D721Med (cell line): ENCODE results near the gene TXNDC12.
"Not testable (repeated sequence)": the region's sequence is repeated elsewhere in the genome, so short reads cannot be mapped to it uniquely, and the experiment has no call there.

Experiments
- DNase-seq: peaks from one replicate; pipeline ENCODE4 v3.0.0; 2011; ENCODE audit warnings: low spot score; ENCODE audit not compliant: insufficient read length
- FAIRE-seq: peaks from 2 replicates; lab custom pipeline; 2011; peaks lifted over from hg19 to GRCh38; lab: Jason Lieb, UNC
- TF ChIP-seq, protein P1 (sequence below): IDR thresholded peaks from 2 replicates; pipeline ENCODE4 v1.5.1; 2012; ENCODE audit warnings: mild to moderate bottlenecking, control low read depth; ENCODE audit not compliant: insufficient read depth; ENCODE audit errors: missing control alignments

The TXNDC12 gene

DNA sequence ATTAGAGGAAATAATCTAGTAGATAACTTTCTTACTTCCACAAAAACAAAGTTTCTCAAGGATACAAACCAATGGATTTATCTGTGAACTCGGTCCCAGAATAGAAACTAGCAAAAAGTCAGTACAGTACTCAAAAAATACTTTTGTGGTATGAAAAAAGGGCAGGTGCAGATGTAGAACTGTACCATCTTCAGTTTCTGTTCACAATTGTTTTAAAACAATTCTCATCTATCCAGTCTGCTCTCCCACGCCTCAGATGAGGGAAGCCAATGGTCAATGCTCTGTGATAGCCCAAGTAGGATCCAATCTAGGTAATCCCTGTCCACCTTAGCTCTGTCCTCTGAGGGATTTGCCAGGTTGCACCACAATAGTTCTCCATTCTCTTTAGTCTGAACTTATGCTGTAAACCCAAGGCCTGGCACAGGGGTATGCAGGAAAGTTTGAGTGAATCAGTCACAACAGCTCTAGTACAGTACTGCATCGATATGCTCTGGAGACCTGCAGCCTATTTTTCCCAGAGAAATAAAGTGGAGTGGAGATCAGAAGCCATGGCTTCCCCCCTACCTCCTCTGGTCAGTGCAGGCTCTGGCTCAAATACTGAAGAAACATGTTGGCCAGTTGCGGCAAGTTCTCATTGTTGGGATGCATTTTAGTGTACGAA, 22.7 kb downstream of the TXNDC12 start:
- no peak for FAIRE-seq
- TF ChIP-seq, protein P1, sequence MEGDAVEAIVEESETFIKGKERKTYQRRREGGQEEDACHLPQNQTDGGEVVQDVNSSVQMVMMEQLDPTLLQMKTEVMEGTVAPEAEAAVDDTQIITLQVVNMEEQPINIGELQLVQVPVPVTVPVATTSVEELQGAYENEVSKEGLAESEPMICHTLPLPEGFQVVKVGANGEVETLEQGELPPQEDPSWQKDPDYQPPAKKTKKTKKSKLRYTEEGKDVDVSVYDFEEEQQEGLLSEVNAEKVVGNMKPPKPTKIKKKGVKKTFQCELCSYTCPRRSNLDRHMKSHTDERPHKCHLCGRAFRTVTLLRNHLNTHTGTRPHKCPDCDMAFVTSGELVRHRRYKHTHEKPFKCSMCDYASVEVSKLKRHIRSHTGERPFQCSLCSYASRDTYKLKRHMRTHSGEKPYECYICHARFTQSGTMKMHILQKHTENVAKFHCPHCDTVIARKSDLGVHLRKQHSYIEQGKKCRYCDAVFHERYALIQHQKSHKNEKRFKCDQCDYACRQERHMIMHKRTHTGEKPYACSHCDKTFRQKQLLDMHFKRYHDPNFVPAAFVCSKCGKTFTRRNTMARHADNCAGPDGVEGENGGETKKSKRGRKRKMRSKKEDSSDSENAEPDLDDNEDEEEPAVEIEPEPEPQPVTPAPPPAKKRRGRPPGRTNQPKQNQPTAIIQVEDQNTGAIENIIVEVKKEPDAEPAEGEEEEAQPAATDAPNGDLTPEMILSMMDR = no peak
- no peak for DNase-seq

DNA sequence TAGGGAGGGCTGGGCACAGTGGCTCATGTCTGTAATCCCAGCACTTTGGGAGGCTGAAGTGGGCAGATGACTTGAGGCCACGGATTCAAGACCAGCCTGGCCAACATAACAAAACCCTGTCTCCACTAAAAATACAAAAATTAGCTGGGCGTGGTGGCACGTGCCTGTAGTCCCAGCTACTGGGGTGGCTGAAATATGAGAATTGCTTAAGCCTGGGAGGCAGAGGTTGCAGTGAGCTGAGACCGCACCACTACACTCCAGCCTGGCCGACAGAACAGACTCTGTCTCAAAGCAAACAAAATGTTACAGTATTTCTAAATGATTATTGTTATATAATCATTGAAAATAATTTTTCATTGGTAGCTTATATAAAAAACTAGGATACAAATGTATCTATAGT, 26.2 kb downstream of the TXNDC12 start:
- FAIRE-seq = not testable (repeated sequence)

DNA sequence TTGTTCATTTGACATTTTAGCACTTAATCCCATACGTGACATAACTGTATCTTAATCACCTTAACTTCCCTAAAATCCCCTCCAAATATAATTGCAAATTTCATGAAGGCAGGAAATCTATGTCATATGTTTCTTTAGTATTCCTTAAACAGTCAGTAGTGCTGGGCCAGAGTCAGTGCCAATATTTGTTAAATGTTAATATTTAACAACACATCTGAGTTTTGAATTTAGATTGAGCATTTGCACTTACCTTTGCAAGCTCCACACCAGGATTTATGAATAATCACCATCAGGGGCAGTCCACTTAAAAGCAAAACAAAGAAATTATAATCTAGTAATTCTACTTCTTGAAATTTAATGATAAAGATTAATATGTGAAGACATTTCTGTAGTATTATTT, 26.7 kb downstream of the TXNDC12 start:
- TF ChIP-seq, protein P1 = no peak
- FAIRE-seq = no peak
- DNase-seq = no peak

More for the DNA sequence above, 26.2 kb downstream of the TXNDC12 start:
- not testable (repeated sequence) for DNase-seq

DNA sequence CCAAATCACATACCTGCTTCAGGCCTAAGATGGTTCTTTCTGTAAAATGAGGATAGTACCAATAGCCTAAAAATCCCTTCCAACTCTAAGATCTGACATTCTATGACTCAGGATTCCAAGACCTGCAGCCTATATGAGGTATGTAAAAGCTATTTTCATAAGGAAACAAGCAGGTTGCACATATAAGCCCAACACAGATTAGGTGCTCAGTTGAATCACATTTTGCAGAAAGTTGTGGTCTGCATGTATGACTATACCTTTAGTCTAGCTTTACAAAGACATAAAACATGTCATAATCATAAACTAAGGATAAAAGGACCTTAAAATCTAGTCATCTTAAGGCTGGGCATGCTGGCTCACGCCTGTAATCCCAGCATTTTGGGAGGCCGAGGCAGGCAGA, 28.7 kb downstream of the TXNDC12 start:
- DNase-seq (no peak), FAIRE-seq (no peak)
- TF ChIP-seq, protein P1 = no peak

DNA sequence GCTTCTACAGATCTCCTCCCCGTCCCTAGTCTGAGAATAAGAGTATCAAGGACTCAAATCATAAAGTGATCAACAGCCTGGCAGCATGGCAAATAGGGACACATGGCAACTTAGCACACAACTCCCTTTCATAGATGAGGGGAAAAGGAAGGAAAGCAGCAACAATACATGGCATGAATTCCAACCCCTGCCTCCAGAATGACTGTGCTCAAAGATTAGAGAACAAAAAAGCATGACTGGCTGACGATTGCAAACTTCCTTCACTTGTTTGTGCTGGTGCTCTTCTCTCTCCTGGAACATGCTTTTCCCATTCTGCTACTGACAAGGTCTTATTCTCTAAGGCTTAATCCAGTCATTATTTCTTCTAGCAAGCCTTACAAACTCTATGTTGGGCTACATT, 32.9 kb downstream of the TXNDC12 start:
- DNase-seq (no peak), FAIRE-seq (no peak)
- TF ChIP-seq, protein P1 = no peak

DNA sequence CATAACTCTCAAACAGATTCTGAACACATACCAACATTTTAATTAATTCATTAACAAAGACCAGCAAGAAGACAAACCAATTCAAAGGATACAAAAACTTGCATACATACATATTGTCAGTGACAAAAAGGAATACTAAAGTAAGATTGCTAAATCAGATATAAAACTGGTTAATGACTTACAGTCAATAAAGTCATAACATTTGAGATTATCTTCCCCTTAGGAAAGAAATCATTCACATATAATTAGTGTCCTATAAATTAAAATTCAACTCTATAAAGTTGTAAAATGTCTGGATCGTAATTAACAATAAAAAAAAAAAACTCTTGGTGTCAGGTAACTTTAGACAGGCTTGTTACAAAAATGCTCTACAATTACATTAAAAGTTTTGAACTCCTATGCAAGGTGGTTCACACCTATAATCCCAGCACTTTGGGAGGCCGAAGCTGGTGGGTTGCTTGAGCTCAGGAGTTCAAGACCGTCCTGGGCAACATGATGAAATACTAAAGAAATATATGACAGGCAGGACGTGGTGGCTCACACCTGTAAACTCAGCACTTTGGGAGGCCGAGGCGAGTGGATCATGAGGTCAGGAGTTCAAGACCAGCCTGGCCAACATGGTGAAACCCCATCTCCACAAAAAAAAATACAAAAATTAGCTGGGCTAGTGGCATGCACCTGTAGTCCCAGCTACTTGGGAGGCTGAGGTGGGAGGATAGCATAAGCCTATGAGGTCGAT, 46.8 kb downstream of the TXNDC12 start:
- DNase-seq = no peak
- TF ChIP-seq, protein P1 = no peak
- FAIRE-seq = no peak

DNA sequence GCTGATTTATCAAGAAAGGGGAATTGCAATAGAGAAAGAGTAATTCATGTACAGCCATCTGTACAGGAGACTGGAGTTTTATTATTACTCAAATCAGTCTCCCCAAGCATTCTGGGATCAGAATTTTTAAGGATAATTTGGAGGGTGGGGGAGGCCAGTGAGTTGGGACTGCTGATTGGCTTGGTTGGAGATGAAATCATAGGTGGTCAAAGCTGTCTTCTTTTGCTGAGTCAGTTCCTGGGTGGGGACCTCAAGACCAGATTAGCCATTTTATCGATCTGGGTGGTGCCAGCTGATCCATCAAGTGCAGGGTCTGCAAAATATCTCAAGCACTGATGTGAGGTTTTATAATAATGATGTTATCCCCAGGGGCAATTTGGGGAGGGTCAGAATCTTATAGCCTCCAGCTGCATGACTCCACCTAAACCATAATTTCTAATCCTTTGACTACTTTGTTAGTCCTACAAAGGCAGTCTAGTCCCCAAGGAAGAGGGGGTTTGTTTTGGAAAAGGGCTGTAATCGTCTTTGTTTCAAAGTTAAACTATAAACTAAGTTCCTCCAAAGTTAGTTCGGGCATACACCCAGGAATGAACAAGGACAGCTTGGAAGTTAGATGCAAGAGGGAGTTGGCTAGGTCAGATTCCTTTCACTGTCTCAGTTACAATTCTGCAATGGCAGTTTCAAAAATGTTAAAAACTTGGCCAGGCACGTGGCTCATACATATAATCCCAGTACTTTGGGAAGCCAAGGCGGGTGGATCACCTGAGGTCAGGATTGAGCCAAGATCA, 47.6 kb downstream of the TXNDC12 start:
- TF ChIP-seq, protein P1 = no peak
- DNase-seq = no peak
- FAIRE-seq = no peak

DNA sequence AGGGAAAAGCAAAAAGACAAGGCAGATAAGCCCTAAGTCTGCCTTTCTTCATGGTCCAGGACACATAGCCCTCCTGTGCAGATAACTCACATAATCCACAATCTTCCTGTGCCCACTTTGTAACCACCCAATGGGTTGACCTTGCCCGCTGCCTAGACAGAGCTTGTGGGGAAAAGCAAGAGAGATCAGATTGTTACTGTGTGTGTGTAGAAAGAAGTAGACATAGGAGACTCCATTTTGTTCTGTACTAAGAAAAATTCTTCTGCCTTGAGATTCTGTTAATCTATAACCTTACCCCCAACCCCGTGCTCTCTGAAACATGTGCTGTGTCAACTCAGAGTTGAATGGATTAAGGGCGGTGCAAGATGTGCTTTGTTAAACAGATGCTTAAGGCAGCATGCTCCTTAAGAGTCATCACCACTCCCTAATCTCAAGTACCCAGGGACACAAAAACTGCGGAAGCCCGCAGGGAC, 48.9 kb downstream of the TXNDC12 start:
- not testable (repeated sequence) for DNase-seq, FAIRE-seq

DNA sequence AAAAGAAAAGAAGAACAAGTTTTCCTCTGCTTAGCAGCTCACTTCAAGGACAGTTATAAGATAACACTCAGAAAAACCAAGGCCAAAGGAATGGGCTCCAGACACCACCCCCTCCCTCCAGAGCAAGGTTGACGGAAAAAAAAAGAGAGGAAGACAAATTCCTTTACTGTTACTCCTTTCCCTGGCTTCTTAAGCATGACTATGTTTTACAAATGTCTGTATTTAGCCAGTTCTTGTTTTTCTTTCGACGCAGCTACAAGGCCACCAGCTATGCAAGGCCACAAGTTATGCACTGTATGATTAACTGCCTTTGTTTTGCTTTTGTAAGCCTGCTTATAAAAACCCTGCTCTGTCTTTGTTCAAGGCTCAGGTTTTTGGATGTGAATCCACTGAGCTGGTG, 49.4 kb downstream of the TXNDC12 start:
- DNase-seq, FAIRE-seq: not testable (repeated sequence)
